GM18870 (cell line): ENCODE data around the gene EFCAB8.

Experiments used
- ATAC-seq: cut with Tn5 transposase; IDR thresholded peaks from one replicate; pipeline ENCODE4 v1.9.1; 2021; ENCODE audit warnings: moderate library complexity; ENCODE audit not compliant: unreplicated experiment

The EFCAB8 gene

GRCh38 chr20:32984631-32985354 lies 126.1 kb downstream of the EFCAB8 start:
- ATAC-seq = no peak

GRCh38 chr20:32985596-32985995 lies 126.9 kb downstream of the EFCAB8 start:
- ATAC-seq = no peak

GRCh38 chr20:32986331-32986966 lies 127.7 kb downstream of the EFCAB8 start:
- ATAC-seq = no peak

DNA sequence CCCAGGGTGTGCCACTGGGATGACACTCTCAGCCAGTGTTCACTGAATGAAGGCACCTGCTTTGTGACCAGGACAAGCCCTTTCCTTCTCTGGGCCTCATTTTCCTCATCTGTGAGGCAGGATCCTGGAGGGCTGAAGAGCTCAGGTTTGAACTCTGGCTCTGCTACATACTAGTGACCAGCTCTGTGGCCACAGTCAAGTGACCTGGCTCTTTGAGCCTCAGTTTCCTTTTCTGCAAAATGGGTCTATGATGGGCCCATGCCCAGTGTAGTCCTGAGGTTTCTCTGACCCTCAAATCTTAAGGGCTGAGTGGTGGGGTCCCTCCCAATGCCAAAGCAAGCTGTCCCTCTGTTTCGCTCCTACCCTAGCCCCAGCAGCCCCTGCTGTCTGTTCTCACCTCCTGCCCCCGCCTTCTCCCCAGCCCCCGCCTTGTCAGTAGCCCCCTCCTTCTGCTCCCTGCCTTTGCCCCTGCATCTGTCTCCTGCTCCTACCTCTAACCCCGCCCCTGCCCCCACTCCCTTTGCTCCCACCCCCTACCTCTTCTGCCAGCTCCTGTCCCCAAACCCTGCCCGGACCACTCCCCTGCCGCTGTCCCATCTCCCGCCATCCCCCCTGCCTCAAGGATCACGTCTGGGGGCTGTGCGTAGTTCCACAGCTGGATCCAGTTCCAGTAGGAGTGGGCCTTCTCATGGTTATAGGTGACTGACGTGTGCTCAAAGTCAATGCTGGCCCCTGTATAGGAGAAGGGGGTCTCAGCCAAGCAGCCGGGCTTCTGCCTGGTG lies 128.5 kb downstream of the EFCAB8 start:
- ATAC-seq = no peak

DNA sequence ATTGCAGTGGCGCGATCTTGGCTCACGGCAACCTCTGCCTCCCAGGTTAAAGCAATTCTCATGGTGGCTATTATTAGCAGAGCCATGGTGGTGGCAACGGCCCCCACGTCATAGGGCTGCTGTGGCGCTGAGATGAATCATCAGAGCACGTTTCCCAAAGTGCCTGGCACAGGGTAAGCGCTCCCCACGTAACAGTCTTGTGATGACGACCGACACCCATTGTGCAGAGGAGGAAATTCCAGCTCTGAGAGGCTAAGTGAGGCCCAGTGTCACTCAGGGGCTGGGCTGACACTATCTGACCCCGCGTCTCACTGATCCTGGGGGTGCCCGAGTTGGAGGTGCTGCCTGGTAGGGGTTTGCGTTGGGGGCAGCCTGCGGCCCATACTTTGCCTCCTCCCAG lies 129.3 kb downstream of the EFCAB8 start:
- no peak for ATAC-seq

- no peak for ATAC-seq
These were observed 131.0 kb downstream of the EFCAB8 start for GRCh38 chr20:32989507-32990283.

- ATAC-seq = no peak
These were observed 131.7 kb downstream of the EFCAB8 start for GRCh38 chr20:32990426-32990825.

- no peak for ATAC-seq
These were observed 132.7 kb downstream of the EFCAB8 start for GRCh38 chr20:32991383-32991782.

DNA sequence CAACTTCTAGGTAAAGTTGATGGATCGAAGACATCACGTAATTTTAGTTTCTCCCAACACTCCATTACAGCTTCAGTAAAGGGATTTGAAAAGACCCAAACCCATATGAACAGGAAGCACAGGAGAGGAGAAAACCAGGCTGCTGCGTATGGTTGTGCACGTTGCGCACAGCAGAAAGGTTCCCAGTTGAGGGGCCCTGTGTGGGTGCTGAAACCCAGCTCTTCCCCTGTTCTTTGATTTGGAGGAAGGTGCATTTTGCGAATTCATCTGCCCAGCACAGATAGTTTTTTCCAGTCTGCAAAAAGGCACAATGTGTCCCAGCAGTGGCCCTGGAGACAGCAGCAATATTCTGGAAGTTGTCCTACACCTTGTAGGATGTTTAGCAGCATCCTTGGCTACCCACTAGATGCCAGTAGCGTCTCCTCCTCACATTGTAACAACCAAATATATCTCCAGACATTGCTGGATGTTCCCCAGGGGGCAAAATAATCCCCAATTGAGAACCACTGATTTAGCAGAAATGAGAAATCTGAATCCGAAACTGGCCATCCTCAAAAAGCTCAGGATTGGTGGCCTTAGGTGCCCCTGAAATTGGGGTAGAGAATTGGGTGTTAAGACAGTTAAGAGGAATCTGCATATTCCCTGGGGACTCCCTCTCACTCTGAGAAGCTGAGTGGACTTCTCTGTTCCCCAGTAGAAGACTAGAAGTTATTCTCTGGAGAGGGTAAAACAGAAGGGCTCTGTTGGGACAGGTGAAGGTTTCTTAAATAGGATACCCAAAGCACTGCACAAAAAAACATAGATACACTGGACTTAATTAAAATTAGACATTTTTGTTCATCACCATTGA lies 133.3 kb downstream of the EFCAB8 start:
- ATAC-seq = no peak

- no peak for ATAC-seq
These were observed 134.8 kb downstream of the EFCAB8 start for GRCh38 chr20:32993496-32994050.

- ATAC-seq = no peak
These were observed 137.1 kb downstream of the EFCAB8 start for GRCh38 chr20:32995802-32996201.

- no peak for ATAC-seq
These were observed 138.7 kb downstream of the EFCAB8 start for GRCh38 chr20:32997431-32997830.

GRCh38 chr20:32999603-33000250 lies 141.0 kb downstream of the EFCAB8 start:
- ATAC-seq = no peak

- no peak for ATAC-seq
These were observed 142.2 kb downstream of the EFCAB8 start for GRCh38 chr20:33000802-33001466.

DNA sequence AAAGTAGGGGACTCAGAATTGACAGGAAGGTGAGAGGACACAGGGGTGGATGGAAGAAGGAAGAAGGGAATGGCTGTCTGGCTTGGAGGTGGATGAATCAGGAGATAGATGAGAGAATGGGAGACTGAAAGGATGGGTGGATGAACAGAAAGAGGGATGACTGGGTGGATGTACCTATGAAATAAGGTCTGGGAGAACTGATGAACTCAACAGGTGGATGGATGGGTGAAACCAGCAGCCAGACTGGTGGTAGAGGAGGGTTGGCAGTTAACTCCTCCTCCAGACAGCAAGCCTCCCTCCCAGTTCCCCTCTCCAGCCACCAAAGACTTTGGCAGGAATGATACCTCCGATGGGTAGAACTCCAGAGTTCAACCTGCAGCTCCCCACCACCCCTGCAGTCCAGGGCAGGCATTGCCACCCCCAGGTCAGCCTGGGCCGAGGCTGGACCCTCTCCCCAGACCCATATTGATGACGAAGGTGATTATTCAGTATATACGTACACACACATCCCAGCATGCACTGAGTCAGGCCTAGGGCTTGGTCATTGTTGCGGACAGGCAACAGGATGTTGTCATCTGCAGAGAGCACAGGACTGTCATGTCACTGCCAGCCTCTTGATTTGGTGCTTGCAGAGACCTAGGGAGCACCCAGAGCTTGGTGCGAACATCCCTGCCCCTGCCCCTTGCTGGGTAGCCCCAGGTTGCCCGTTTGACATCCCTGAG lies 143.5 kb downstream of the EFCAB8 start:
- no peak for ATAC-seq

DNA sequence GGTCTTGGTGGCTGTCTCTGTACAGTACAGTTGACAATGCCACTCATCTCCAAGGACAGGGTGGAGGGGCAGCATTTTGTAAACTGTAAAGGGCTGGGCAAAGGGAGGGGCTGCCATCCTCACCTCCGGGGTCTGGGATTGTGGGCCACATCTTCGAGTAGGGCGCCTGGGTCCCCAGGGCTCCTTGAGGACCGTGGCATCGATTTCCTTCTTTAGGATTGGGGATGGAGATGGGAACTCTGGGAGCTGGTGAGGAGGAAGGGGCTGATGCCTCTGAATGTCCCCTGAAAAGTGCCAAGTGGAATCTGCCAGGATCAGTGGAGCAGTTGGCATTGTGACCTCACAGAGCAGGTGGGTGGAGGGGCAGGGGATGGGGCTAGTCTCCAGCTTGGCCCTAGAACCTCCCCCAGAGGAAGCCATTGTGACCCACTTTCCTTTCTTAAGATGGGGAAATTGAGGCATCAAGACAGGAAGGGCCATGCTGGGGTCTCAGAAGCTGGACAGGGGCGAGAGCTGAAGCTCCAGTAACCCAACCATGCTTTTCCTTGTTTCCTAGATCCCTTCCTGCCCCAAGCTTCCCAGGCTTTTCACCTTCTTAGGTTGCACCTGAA lies 145.5 kb downstream of the EFCAB8 start, which contains the start of gene SUN5:
TSS of gene SUN5 (minus strand) at position 293 of the 611 bp plus-strand sequence. CDS start at position 200, 93 bp downstream.
- ATAC-seq = no peak

GRCh38 chr20:33005132-33005566 lies 146.4 kb downstream of the EFCAB8 start:
- ATAC-seq = no peak
